Ascending aorta (tissue), 2 donors: ENCODE measurements around the gene PXK. TPM values are rescaled to one million over a fixed set of nuclear protein-coding genes. Genes with fewer than 3 reads are reported as not detected.

Experiments used
- DNase-seq, 2 donors: peaks; one replicate each; pipeline ENCODE4 v3.0.0-alpha.2; 2019; ENCODE audit warnings: low spot score in 2 of 2
- H3K27ac ChIP-seq, 2 donors: fragments of 200-600 bp; sonication (generic); one replicate each; pipeline ENCODE4 v1.5.1; 2016 to 2017; ENCODE audit warnings: mild to moderate bottlenecking in 1 of 2
- H3K27me3 ChIP-seq: fragments of 200-600 bp; sonication (generic); one replicate; pipeline ENCODE4 v1.5.1; 2017
- H3K36me3 ChIP-seq, 2 donors: fragments of 200-600 bp; sonication (generic); one replicate each; pipeline ENCODE4 v1.5.1; 2016
- H3K4me1 ChIP-seq, 2 donors: fragments of 200-600 bp; sonication (generic); one replicate each; pipeline ENCODE4 v1.5.1; 2016 to 2017; ENCODE audit warnings: mild to moderate bottlenecking in 1 of 2
- H3K4me3 ChIP-seq, 2 donors: fragments of 200-600 bp; sonication (generic); one replicate each; pipeline ENCODE4 v1.5.1; 2016 to 2017; ENCODE audit warnings: mild to moderate bottlenecking in 1 of 2
- H3K9me3 ChIP-seq, 2 donors: fragments of 200-600 bp; sonication (generic); one replicate each; pipeline ENCODE4 v1.5.1; 2016
- intact Hi-C: fragments of 100-400 bp; cut with DNase I; formaldehyde crosslinking; loops from one replicate; pipeline ENCODE4 v1.15.1; 2023
- total RNA-seq: library from RNA; depleted of rRNA; stranded (reverse); fragments of >200 nt; gene quantifications from one replicate; pipeline ENCODE4 v1.1.0, GENCODE V29; 2016
- TF ChIP-seq, protein P1 (sequence below), 3 experiments: fragments of 200-600 bp in 2 of 3; fragments of 450-650 bp in 1 of 3; sonication (generic) in 2 of 3; IDR thresholded peaks; one replicate each; pipeline ENCODE4 v1.5.1; 2016 to 2019; ENCODE audit warnings: antibody characterized with exemption in 3 of 3, mild to moderate bottlenecking in 1 of 3, moderate library complexity in 1 of 3

PXK gene
- total RNA-seq, 1 donor from 2014 or later = 14.8 TPM

DNA sequence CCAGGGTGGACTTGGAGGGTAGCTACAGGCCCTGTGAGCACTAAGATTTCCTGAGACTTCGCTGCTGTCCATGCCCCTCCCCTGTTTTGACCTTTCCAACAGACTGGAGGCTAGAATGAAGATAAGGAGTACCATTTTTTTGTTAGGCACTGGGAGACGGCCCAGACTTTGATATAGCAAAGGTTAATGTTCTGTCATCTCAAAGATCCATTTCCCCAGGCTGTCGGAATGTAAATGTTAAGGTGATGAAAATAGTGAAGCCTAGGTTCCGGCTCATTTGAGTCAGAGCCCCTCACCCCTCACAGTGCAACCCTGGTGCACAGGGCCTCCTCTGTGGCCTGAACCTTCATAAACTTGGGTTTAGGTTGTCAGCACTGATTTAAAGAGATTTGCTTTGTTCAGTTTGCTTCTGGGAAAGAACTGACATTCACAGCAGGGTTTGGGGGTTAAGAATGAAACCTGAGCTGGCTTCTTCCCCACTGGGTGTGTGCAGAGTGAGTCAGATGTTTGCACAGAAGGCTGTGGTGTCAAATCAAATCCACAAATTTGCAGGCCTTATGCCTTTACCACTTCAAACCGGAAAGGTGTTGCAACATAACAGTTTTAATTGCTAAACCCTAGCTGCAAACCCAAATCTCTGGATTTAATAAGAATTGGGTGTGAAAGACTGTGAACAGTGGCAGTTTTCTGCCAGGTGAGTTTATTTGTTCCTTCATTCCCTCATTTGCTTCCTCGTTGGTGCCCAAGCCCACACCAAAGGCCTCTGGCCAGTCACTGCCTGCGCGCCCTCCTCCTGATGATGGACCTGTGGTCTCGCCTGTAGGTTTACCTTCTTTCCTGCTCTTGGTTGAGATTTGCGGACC lies 138.6 kb downstream of the PXK start:
- Histone ChIP-seq H3K9me3 (no peaks in the 10 kb centered on the region), H3K36me3 (no peaks in the 10 kb centered on the region), H3K4me1 (no peaks in the 10 kb centered on the region), H3K4me3 (no peak overlapping the region), H3K27ac (no peak overlapping the region), H3K27me3 (no peaks in the 10 kb centered on the region)
- intact Hi-C loops = no loop called here
- TF ChIP-seq, protein P1, sequence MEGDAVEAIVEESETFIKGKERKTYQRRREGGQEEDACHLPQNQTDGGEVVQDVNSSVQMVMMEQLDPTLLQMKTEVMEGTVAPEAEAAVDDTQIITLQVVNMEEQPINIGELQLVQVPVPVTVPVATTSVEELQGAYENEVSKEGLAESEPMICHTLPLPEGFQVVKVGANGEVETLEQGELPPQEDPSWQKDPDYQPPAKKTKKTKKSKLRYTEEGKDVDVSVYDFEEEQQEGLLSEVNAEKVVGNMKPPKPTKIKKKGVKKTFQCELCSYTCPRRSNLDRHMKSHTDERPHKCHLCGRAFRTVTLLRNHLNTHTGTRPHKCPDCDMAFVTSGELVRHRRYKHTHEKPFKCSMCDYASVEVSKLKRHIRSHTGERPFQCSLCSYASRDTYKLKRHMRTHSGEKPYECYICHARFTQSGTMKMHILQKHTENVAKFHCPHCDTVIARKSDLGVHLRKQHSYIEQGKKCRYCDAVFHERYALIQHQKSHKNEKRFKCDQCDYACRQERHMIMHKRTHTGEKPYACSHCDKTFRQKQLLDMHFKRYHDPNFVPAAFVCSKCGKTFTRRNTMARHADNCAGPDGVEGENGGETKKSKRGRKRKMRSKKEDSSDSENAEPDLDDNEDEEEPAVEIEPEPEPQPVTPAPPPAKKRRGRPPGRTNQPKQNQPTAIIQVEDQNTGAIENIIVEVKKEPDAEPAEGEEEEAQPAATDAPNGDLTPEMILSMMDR (IDR thresholded peaks at IDR 0.05) = no peak
- DNase-seq = no peak

DNA sequence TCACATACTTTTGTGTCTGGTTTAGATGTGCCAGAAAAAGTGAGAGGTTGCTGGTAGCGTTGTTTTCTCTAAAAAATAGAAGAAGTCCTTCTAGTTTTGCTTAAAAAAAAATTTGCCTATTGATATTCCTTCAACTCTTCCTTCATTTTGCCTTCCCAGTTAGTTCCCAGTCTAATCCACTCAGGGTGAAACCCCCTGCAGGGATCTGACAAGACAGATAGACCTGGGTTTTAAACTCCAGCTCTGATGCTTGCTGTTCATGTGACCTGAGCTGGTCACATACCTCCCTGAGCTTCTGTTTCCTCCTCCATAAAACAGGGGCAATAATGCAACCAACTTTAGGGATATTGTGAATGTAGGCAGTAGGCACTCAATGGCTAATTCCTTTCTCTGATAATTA lies 140.6 kb downstream of the PXK start:
- H3K27me3 ChIP-seq = no peaks in the 10 kb centered on the region
- H3K36me3 ChIP-seq = no peaks in the 10 kb centered on the region
- H3K4me3 ChIP-seq = no peak overlapping the region
- H3K4me1 ChIP-seq = no peaks in the 10 kb centered on the region
- no peaks in the 10 kb centered on the region for H3K9me3 ChIP-seq
- DNase-seq = no peak
- TF ChIP-seq, protein P1 (IDR thresholded peaks at IDR 0.05) = no peak
- intact Hi-C loops = no loop called here
- no peak overlapping the region for H3K27ac ChIP-seq

- Histone ChIP-seq H3K27ac (no peak overlapping the region), H3K27me3 (no peaks in the 10 kb centered on the region), H3K36me3 (no peaks in the 10 kb centered on the region), H3K4me3 (no peak overlapping the region), H3K9me3 (no peaks in the 10 kb centered on the region), H3K4me1 (no peaks in the 10 kb centered on the region)
- DNase-seq = no peak
- intact Hi-C loops = no loop called here
- TF ChIP-seq, protein P1 (IDR thresholded peaks at IDR 0.05) = no peak
These were observed 141.7 kb downstream of the PXK start for GRCh38 chr3:58474348-58474911.

GRCh38 chr3:58474967-58475578 lies 142.4 kb downstream of the PXK start:
- Histone ChIP-seq H3K27ac (no peak overlapping the region), H3K4me3 (no peak overlapping the region), H3K9me3 (no peaks in the 10 kb centered on the region), H3K4me1 (no peaks in the 10 kb centered on the region), H3K36me3 (no peaks in the 10 kb centered on the region), H3K27me3 (no peaks in the 10 kb centered on the region)
- intact Hi-C loops = no loop called here
- TF ChIP-seq, protein P1 (IDR thresholded peaks at IDR 0.05) = no peak
- DNase-seq = no peak

Other genes starting within 250 kb of the PXK start
- gene DNASE1L3, start 121.9 kb upstream of the PXK start, total RNA-seq = 10.0 TPM
- gene ABHD6, start 95.1 kb upstream of the PXK start, total RNA-seq = 6.9 TPM
- gene RPP14, start 26.6 kb upstream of the PXK start, total RNA-seq = 32.5 TPM
- gene HTD2, start 26.4 kb upstream of the PXK start, total RNA-seq = 0.53 TPM
- 30.7 TPM for gene PDHB, start 100.9 kb downstream of the PXK start, total RNA-seq
- gene KCTD6, start 159.2 kb downstream of the PXK start, total RNA-seq = 6.6 TPM
- gene ACOX2, start 204.3 kb downstream of the PXK start, total RNA-seq = 32.6 TPM
- 93.4 TPM for gene FAM107A, start 244.5 kb downstream of the PXK start, total RNA-seq